Tibial artery (tissue), 4 donors: ENCODE results near the gene CORO2A.
A peak's percentile ranks its signal among the peaks of the same experiment; 100 is the strongest.

Experiments used
- DNase-seq, 2 donors: peaks; one replicate each; pipeline ENCODE4 v3.0.0-alpha.2; 2019
- H3K27ac ChIP-seq, 2 donors: fragments of 200-600 bp; sonication (generic) in 1 of 2; 1 replicate in 1 of 2; 2 replicates in 1 of 2; pipeline ENCODE4 v1.5.1; 2018 to 2019; ENCODE audit warnings: mild to moderate bottlenecking in 1 of 2
- H3K27me3 ChIP-seq, 2 donors: fragments of 200-600 bp; sonication (generic) in 1 of 2; one replicate each; pipeline versions ENCODE4 v1.5.1 to v1.6.0; 2016 to 2019
- H3K36me3 ChIP-seq, 3 donors: fragments of 200-600 bp; sonication (generic) in 2 of 3; one replicate each; pipeline ENCODE4 v1.5.1; 2016 to 2019; ENCODE audit warnings: mild to moderate bottlenecking in 2 of 3
- H3K4me1 ChIP-seq, 4 donors: fragments of 200-600 bp; sonication (generic) in 2 of 4; 1 replicate in 3 of 4; 2 replicates in 1 of 4; pipeline ENCODE4 v1.5.1; 2016 to 2019
- H3K4me3 ChIP-seq, 2 donors: fragments of 200-600 bp; sonication (generic) in 1 of 2; 1 replicate in 1 of 2; 2 replicates in 1 of 2; pipeline ENCODE4 v1.5.1; 2018 to 2019; ENCODE audit warnings: mild to moderate bottlenecking in 2 of 2
- H3K9me3 ChIP-seq, 3 donors: fragments of 200-600 bp; sonication (generic) in 1 of 3; one replicate each; pipeline ENCODE4 v1.5.1; 2016 to 2019
- CTCF ChIP-seq, 2 experiments: fragments of 200-600 bp in 1 of 2; fragments of 450-650 bp in 1 of 2; IDR thresholded peaks; one replicate each; pipeline ENCODE4 v1.5.1; 2017 to 2019; ENCODE audit warnings: antibody characterized with exemption in 2 of 2, mild to moderate bottlenecking in 1 of 2, moderate library complexity in 1 of 2
- intact Hi-C: fragments of 100-400 bp; cut with DNase I; formaldehyde crosslinking; loops from one replicate; pipeline ENCODE4 v1.15.0; 2023; ENCODE audit warnings: low total_unique reads

CORO2A gene

DNA sequence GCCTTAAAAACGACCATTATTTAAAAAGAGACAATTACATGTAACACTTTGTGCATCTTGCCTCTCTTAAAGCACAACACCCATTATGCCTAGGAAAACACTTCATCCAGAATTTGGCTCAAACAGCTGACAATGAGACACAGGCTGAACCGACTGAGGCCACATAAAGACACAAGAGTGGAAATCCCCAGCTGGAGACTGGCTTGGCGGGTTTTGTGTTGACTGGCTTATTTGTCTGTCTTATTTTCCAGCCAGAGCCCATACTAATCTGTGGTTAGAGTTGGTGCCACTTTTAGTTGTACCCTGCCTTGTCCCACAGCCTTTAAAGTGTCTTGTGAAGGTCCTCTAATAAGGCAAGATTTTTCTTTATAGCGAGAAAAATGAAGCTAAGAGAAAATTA, 94.6 kb downstream of the CORO2A start:
- H3K4me3 ChIP-seq, result no peak overlapping the region
- intact Hi-C loops, result no loop called here

GRCh38 chr9:98096091-98096490, 96.3 kb downstream of the CORO2A start:
- peaks cover 0 to 3% (median 0%) of the 10 kb centered on the region in 4 donors for H3K4me1 ChIP-seq
- intact Hi-C loops, result no loop called here
- no peak overlapping the region for H3K4me3 ChIP-seq
- no peaks in the 10 kb centered on the region for H3K9me3 ChIP-seq
- peaks cover 0 to 13% of the 10 kb centered on the region in 2 donors for H3K27me3 ChIP-seq
- H3K27ac ChIP-seq, result no peak overlapping the region
- no peaks in the 10 kb centered on the region for H3K36me3 ChIP-seq
- DNase-seq, result peak in 1 of 2 donors; percentile 51
- TF ChIP-seq CTCF (IDR thresholded peaks at IDR 0.05), result no peak

More for the DNA sequence above, 94.6 kb downstream of the CORO2A start:
- Histone ChIP-seq H3K9me3 (no peaks in the 10 kb centered on the region), H3K27ac (no peak overlapping the region), H3K27me3 (peaks cover 0 to 8% of the 10 kb centered on the region in 2 donors), H3K4me1 (peaks cover 0 to 3% (median 0%) of the 10 kb centered on the region in 4 donors), H3K36me3 (no peaks in the 10 kb centered on the region)
- TF ChIP-seq CTCF (IDR thresholded peaks at IDR 0.05), result no peak
- DNase-seq, result no peak

DNA sequence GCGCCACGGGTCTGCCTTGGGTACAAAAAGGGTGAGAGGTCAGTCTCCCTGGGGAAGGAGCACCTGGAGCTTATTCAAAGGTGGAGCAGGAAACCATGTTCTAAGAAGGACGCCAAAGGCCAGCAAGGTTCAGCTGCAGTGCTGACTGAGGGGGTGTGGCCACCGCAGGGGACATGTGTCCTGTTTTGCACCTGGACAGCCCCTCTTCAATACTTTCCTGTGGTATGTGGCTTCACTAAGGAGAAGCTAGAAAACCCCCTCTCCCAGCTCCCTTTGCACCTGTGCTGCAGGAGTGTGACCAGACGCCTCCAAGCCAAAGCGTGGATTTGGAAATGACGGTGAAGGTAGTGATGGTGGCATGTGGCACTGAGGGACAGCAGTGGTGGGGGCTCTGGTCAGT, 97.0 kb downstream of the CORO2A start:
- no peak for TF ChIP-seq CTCF (IDR thresholded peaks at IDR 0.05)
- Histone ChIP-seq H3K9me3 (no peaks in the 10 kb centered on the region), H3K4me3 (no peak overlapping the region), H3K27ac (no peak overlapping the region), H3K36me3 (no peaks in the 10 kb centered on the region), H3K4me1 (peaks cover 0 to 3% (median 0%) of the 10 kb centered on the region in 4 donors), H3K27me3 (peaks cover 0 to 15% of the 10 kb centered on the region in 2 donors)
- DNase-seq, result peak in 1 of 2 donors; percentile 43
- intact Hi-C loops, result no loop called here

GRCh38 chr9:98094851-98095250, 97.6 kb downstream of the CORO2A start:
- Histone ChIP-seq H3K36me3 (no peaks in the 10 kb centered on the region), H3K4me3 (no peak overlapping the region), H3K9me3 (no peaks in the 10 kb centered on the region), H3K27ac (no peak overlapping the region), H3K27me3 (peaks cover 0 to 15% of the 10 kb centered on the region in 2 donors), H3K4me1 (peaks cover 0 to 3% (median 0%) of the 10 kb centered on the region in 4 donors)
- intact Hi-C loops, result no loop called here
- TF ChIP-seq CTCF (IDR thresholded peaks at IDR 0.05), result no peak
- peak in 1 of 2 donors; percentile 60 for DNase-seq

- Histone ChIP-seq H3K36me3 (no peaks in the 10 kb centered on the region), H3K27ac (no peak overlapping the region), H3K9me3 (no peaks in the 10 kb centered on the region), H3K27me3 (peaks cover 0 to 20% of the 10 kb centered on the region in 2 donors), H3K4me1 (peaks cover 0 to 3% (median 0%) of the 10 kb centered on the region in 4 donors), H3K4me3 (no peak overlapping the region)
- DNase-seq, result peak in 1 of 2 donors; percentile 58
- TF ChIP-seq CTCF (IDR thresholded peaks at IDR 0.05), result no peak
- intact Hi-C loops, result no loop called here
Observed at GRCh38 chr9:98094316-98094715, 98.1 kb downstream of the CORO2A start.

DNA sequence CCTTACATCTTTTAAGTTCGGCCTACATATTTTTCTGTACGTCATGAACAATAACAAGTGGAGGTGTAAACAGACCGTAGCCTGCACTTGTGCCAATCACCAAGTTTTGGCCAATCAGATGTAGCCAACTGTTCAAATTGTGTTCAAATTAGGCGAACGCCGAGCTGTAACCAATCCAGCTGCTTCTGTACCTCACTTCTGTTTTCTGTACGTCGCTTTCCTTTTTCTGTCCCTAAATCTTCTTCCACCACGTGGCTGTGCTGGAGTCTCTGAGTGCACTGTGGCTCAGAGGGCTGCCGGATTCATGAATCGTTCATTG, 99.9 kb downstream of the CORO2A start:
- no peak for TF ChIP-seq CTCF (IDR thresholded peaks at IDR 0.05)
- DNase-seq, result no peak
- intact Hi-C loops, result no loop called here
- Histone ChIP-seq H3K4me3 (no peak overlapping the region), H3K36me3 (no peaks in the 10 kb centered on the region), H3K27me3 (peaks cover 0 to 22% of the 10 kb centered on the region in 2 donors), H3K27ac (no peak overlapping the region), H3K4me1 (peaks cover 0 to 5% (median 5%) of the 10 kb centered on the region in 4 donors), H3K9me3 (no peaks in the 10 kb centered on the region)
